Activated T-helper 1 cell treated with anti-CD3 and anti-CD28 coated beads, Interleukin-12 subunit alpha, Interleukin-12 subunit beta, Interleukin-2, Interleukin-4 antibody, amounts not matched to agents 30 ng/mL and 10 ng/mL and 1 ng/mL, durations not matched to agents 14 hours and 24 hours and 36 hours (primary cell): Measurements from ENCODE around the gene SAMD4B. TPM values are rescaled to one million over a fixed set of nuclear protein-coding genes. Genes with fewer than 3 reads are reported as not detected.

ENCODE experiments used
- DNase-seq: peaks from one replicate; pipeline ENCODE4 v3.0.0; 2021; ENCODE audit warnings: low spot score
- H3K27ac Mint-ChIP-seq: one replicate; pipeline ENCODE4 v1.8.0; 2021; ENCODE audit warnings: mild to moderate bottlenecking, mixed read lengths
- H3K27me3 Mint-ChIP-seq: one replicate; pipeline ENCODE4 v1.8.0; 2022; ENCODE audit warnings: mild to moderate bottlenecking, moderate library complexity, mixed read lengths; ENCODE audit not compliant: insufficient read depth
- H3K36me3 Mint-ChIP-seq: one replicate; pipeline ENCODE4 v1.8.0; 2021; ENCODE audit warnings: low read depth, mixed read lengths
- H3K4me1 Mint-ChIP-seq: one replicate; pipeline ENCODE4 v1.8.0; 2021; ENCODE audit warnings: low read depth, mixed read lengths
- H3K4me3 Mint-ChIP-seq: one replicate; pipeline ENCODE4 v1.8.0; 2021; ENCODE audit warnings: mild to moderate bottlenecking, moderate library complexity, mixed read lengths
- H3K9me3 Mint-ChIP-seq: one replicate; pipeline ENCODE4 v1.8.0; 2021; ENCODE audit warnings: mixed read lengths
- intact Hi-C: fragments of 100-400 bp; cut with micrococcal nuclease; formaldehyde crosslinking; loops from one replicate; pipeline ENCODE4 v1.15.1; 2024
- total RNA-seq: library from RNA; stranded (reverse); gene quantifications from 2 replicates; pipeline ENCODE4 v1.2.3, GENCODE V29; 2022

The SAMD4B gene
- total RNA-seq, 1 donor from 2014 or later = 71.8 TPM

GRCh38 chr19:39351537-39352064, 9.4 kb downstream of the SAMD4B start:
- H3K36me3 Mint-ChIP-seq = peaks cover 49% of the 10 kb centered on the region
- no peaks in the 10 kb centered on the region for H3K9me3 Mint-ChIP-seq
- peak; percentile 61 for DNase-seq
- H3K4me3 Mint-ChIP-seq = peak overlapping the region; percentile 32
- no peaks in the 10 kb centered on the region for H3K27me3 Mint-ChIP-seq
- intact Hi-C loops = loop anchor here (1.0 kb wide), 3 partner anchors 9 to 61 kb away; partner anchors contain the start of genes MED29, PAF1, PLEKHG2 and SAMD4B
- H3K27ac Mint-ChIP-seq = peak overlapping the region; percentile 87
- H3K4me1 Mint-ChIP-seq = peaks cover 51% of the 10 kb centered on the region

GRCh38 chr19:39352381-39353255, 10.4 kb downstream of the SAMD4B start:
- Mint-ChIP-seq H3K9me3 (no peaks in the 10 kb centered on the region), H3K36me3 (peaks cover 55% of the 10 kb centered on the region), H3K27me3 (no peaks in the 10 kb centered on the region), H3K4me3 (no peak overlapping the region), H3K4me1 (peaks cover 51% of the 10 kb centered on the region), H3K27ac (peak overlapping the region; percentile 87)
- intact Hi-C loops = no loop called here
- no peak for DNase-seq

- H3K27ac Mint-ChIP-seq = no peak overlapping the region
- intact Hi-C loops = no loop called here
Measured at GRCh38 chr19:39355253-39355652, 13.0 kb downstream of the SAMD4B start.

GRCh38 chr19:39356073-39356472, 13.9 kb downstream of the SAMD4B start:
- Mint-ChIP-seq H3K27me3 (no peaks in the 10 kb centered on the region), H3K27ac (no peak overlapping the region), H3K36me3 (peaks cover 57% of the 10 kb centered on the region), H3K4me1 (peaks cover 28% of the 10 kb centered on the region), H3K4me3 (no peak overlapping the region), H3K9me3 (no peaks in the 10 kb centered on the region)
- intact Hi-C loops = no loop called here
- no peak for DNase-seq

More at GRCh38 chr19:39355253-39355652, 13.0 kb downstream of the SAMD4B start:
- peaks cover 50% of the 10 kb centered on the region for H3K36me3 Mint-ChIP-seq
- H3K4me3 Mint-ChIP-seq = no peak overlapping the region
- H3K4me1 Mint-ChIP-seq = peaks cover 28% of the 10 kb centered on the region
- H3K27me3 Mint-ChIP-seq = no peaks in the 10 kb centered on the region
- no peak for DNase-seq
- no peaks in the 10 kb centered on the region for H3K9me3 Mint-ChIP-seq

- Mint-ChIP-seq H3K9me3 (no peaks in the 10 kb centered on the region), H3K4me3 (no peak overlapping the region), H3K27me3 (no peaks in the 10 kb centered on the region), H3K36me3 (peaks cover 54% of the 10 kb centered on the region), H3K27ac (no peak overlapping the region), H3K4me1 (peaks cover 22% of the 10 kb centered on the region)
- no peak for DNase-seq
- intact Hi-C loops = no loop called here
Measured at GRCh38 chr19:39356647-39357046, 14.4 kb downstream of the SAMD4B start.

- H3K27ac Mint-ChIP-seq = no peak overlapping the region
- H3K9me3 Mint-ChIP-seq = no peaks in the 10 kb centered on the region
- H3K27me3 Mint-ChIP-seq = no peaks in the 10 kb centered on the region
- peaks cover 14% of the 10 kb centered on the region for H3K4me1 Mint-ChIP-seq
- intact Hi-C loops = no loop called here
- DNase-seq = no peak
- H3K36me3 Mint-ChIP-seq = peaks cover 50% of the 10 kb centered on the region
- H3K4me3 Mint-ChIP-seq = no peak overlapping the region
Measured at GRCh38 chr19:39359026-39359425, 16.8 kb downstream of the SAMD4B start.

GRCh38 chr19:39360599-39360998, 18.4 kb downstream of the SAMD4B start:
- H3K4me3 Mint-ChIP-seq = no peak overlapping the region
- DNase-seq = no peak
- H3K36me3 Mint-ChIP-seq = peaks cover 45% of the 10 kb centered on the region
- peaks cover 14% of the 10 kb centered on the region for H3K4me1 Mint-ChIP-seq
- no peaks in the 10 kb centered on the region for H3K9me3 Mint-ChIP-seq
- H3K27ac Mint-ChIP-seq = no peak overlapping the region
- intact Hi-C loops = no loop called here
- H3K27me3 Mint-ChIP-seq = no peaks in the 10 kb centered on the region

- H3K4me1 Mint-ChIP-seq = no peaks in the 10 kb centered on the region
- H3K27me3 Mint-ChIP-seq = no peaks in the 10 kb centered on the region
- H3K36me3 Mint-ChIP-seq = peaks cover 28% of the 10 kb centered on the region
- DNase-seq = no peak
- no peaks in the 10 kb centered on the region for H3K9me3 Mint-ChIP-seq
- intact Hi-C loops = no loop called here
- H3K27ac Mint-ChIP-seq = no peak overlapping the region
- H3K4me3 Mint-ChIP-seq = no peak overlapping the region
Measured at GRCh38 chr19:39362682-39363657, 20.7 kb downstream of the SAMD4B start.

GRCh38 chr19:39363901-39364457, 21.8 kb downstream of the SAMD4B start:
- Mint-ChIP-seq H3K9me3 (no peaks in the 10 kb centered on the region), H3K4me3 (no peak overlapping the region), H3K27me3 (no peaks in the 10 kb centered on the region), H3K27ac (peak overlapping the region; percentile 1), H3K4me1 (peaks cover 5% of the 10 kb centered on the region), H3K36me3 (peaks cover 31% of the 10 kb centered on the region)
- no peak for DNase-seq
- intact Hi-C loops = no loop called here

GRCh38 chr19:39365531-39365930, 23.3 kb downstream of the SAMD4B start:
- H3K9me3 Mint-ChIP-seq = no peaks in the 10 kb centered on the region
- H3K4me1 Mint-ChIP-seq = peaks cover 5% of the 10 kb centered on the region
- H3K4me3 Mint-ChIP-seq = no peak overlapping the region
- no peaks in the 10 kb centered on the region for H3K27me3 Mint-ChIP-seq
- intact Hi-C loops = no loop called here
- no peak for DNase-seq
- H3K36me3 Mint-ChIP-seq = peaks cover 31% of the 10 kb centered on the region
- H3K27ac Mint-ChIP-seq = no peak overlapping the region

- intact Hi-C loops = no loop called here
Measured at GRCh38 chr19:39369200-39369599, 27.0 kb downstream of the SAMD4B start.

GRCh38 chr19:39370735-39371134, 28.5 kb downstream of the SAMD4B start:
- H3K4me3 Mint-ChIP-seq = no peak overlapping the region
- H3K27ac Mint-ChIP-seq = no peak overlapping the region
- H3K9me3 Mint-ChIP-seq = no peaks in the 10 kb centered on the region
- intact Hi-C loops = no loop called here
- no peak for DNase-seq
- H3K4me1 Mint-ChIP-seq = peaks cover 5% of the 10 kb centered on the region
- H3K27me3 Mint-ChIP-seq = no peaks in the 10 kb centered on the region
- H3K36me3 Mint-ChIP-seq = peaks cover 27% of the 10 kb centered on the region

More at GRCh38 chr19:39369200-39369599, 27.0 kb downstream of the SAMD4B start:
- H3K27me3 Mint-ChIP-seq = no peaks in the 10 kb centered on the region
- peaks cover 5% of the 10 kb centered on the region for H3K4me1 Mint-ChIP-seq
- H3K36me3 Mint-ChIP-seq = peaks cover 26% of the 10 kb centered on the region
- H3K4me3 Mint-ChIP-seq = no peak overlapping the region
- no peak overlapping the region for H3K27ac Mint-ChIP-seq
- no peaks in the 10 kb centered on the region for H3K9me3 Mint-ChIP-seq
- DNase-seq = no peak
